Spleen (tissue), 7 donors: Measurements from ENCODE around the gene GP1BB.

Experiments used
- CTCF ChIP-seq, 11 experiments: fragments of 200-600 bp in 7 of 11; fragments of 450-650 bp in 4 of 11; sonication (generic) in 4 of 11; IDR thresholded peaks in 8 of 11; conservative IDR thresholded peaks in 3 of 11; 1 replicate in 7 of 11; 2 replicates in 4 of 11; pipeline versions ENCODE4 v1.4.0 to v1.8.0; 2016 to 2021; ENCODE audit warnings: antibody characterized with exemption in 11 of 11, inconsistent platforms in 4 of 11, mild to moderate bottlenecking in 1 of 11
- POLR2A ChIP-seq, 3 donors: fragments of 450-650 bp; IDR thresholded peaks; one replicate each; pipeline ENCODE4 v1.5.1; 2017; ENCODE audit warnings: antibody characterized with exemption in 3 of 3, mild to moderate bottlenecking in 1 of 3
- donor health status: DM: no; HTN: no; CAD: no; lungs with moderate emphysema.
- donor health status: DM: no; HTN: no; CAD: no.
- donor health status: DM: no; HTN: no; CAD: no.

- TF ChIP-seq CTCF (IDR thresholded peaks at IDR 0.05 in 8 of 11, conservative IDR thresholded peaks at IDR 0.05 in 3 of 11) (no peak), POLR2A (IDR thresholded peaks at IDR 0.05) (no peak)
Measured at GRCh38 chr22:19718456-19719049, 4.8 kb upstream of the GP1BB start.
